ENCODE results near the gene EXOC3. TPM values are rescaled to one million over a fixed set of nuclear protein-coding genes. Genes with fewer than 3 reads are reported as not detected.

Gene EXOC3
- total and polyA plus RNA-seq, 4 donors, result 34.8 to 61.0 (median 51.9) TPM

DNA sequence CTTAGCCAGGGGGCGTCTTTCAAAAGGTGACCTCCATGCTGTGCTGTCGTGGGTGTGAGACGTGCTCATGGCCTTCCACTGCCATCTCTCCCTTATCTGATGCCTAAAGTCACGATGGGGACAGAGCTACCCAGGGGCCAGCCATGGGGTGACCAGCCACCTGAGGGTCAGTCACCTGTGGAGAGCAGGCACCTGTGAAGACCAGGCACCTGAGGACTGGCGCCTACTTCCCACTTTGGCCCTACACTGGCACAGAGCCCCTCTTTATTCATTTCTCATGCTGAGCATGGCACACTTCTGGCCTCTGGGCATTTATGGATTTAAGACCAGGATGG lies 6.4 kb upstream of the EXOC3 start:
- Histone ChIP-seq H3K4me1 (ENCODE audit: control insufficient read depth in 5 of 5, insufficient read depth in 5 of 5, low read length in 5 of 5) (peaks cover 0 to 24% (median 4%) of the 10 kb centered on the region in 5 donors), H3K9me3 (ENCODE audit: control insufficient read depth in 4 of 4, insufficient read depth in 3 of 4, low read length in 3 of 4) (no peaks in the 10 kb centered on the region), H3K9ac (ENCODE audit: insufficient read depth in 1 of 2, low read length in 2 of 2) (no peak overlapping the region), H3K36me3 (ENCODE audit: control insufficient read depth in 4 of 4, insufficient read depth in 4 of 4, low read length in 4 of 4) (peaks cover 0 to 7% (median 0%) of the 10 kb centered on the region in 4 donors), H3K4me3 (no peak overlapping the region), H3K27ac (ENCODE audit: low read depth in 1 of 2, low read length in 1 of 2) (no peak overlapping the region), H3K27me3 (ENCODE audit: control insufficient read depth in 3 of 3, insufficient read depth in 3 of 3, low read length in 2 of 3) (no peaks in the 10 kb centered on the region)
- ATAC-seq (ENCODE audit: insufficient read depth, low FRiP score) (no peak), DNase-seq (no peak)
- 76 to 91% methylated on average over 5 of the region's 5 CpGs for WGBS, 2 donors
- TF ChIP-seq, protein P1, sequence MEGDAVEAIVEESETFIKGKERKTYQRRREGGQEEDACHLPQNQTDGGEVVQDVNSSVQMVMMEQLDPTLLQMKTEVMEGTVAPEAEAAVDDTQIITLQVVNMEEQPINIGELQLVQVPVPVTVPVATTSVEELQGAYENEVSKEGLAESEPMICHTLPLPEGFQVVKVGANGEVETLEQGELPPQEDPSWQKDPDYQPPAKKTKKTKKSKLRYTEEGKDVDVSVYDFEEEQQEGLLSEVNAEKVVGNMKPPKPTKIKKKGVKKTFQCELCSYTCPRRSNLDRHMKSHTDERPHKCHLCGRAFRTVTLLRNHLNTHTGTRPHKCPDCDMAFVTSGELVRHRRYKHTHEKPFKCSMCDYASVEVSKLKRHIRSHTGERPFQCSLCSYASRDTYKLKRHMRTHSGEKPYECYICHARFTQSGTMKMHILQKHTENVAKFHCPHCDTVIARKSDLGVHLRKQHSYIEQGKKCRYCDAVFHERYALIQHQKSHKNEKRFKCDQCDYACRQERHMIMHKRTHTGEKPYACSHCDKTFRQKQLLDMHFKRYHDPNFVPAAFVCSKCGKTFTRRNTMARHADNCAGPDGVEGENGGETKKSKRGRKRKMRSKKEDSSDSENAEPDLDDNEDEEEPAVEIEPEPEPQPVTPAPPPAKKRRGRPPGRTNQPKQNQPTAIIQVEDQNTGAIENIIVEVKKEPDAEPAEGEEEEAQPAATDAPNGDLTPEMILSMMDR (IDR thresholded peaks at IDR 0.05; ENCODE audit: control extremely low read depth, extremely low read depth), result no peak

DNA sequence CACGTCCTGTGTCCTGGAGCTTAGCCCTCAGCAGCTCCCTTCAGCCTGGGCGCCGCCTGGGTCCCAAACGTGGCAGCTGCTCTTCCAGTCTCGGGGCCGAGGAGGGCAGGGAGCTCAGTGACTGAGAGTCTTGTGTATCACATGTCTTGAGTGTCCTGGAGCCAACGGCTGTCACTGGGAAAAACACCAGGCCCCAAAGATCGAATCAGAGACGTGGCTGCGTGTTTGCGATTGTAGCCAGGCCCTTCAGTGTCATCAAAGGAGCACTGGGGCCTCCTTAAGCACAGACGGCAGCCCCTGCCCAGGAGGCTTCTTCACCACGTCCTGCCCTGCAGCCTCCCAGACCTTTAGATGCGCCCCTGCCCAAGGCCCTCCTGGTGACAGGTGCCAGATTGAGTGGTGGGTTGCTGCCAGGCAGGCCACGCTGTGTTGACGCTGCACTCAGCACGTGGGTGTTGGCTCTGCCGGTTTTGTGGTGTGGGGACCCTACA lies 5.7 kb upstream of the EXOC3 start:
- H3K9me3 ChIP-seq (ENCODE audit: control insufficient read depth in 4 of 4, insufficient read depth in 3 of 4, low read length in 3 of 4), result no peaks in the 10 kb centered on the region
- no peaks in the 10 kb centered on the region for H3K27me3 ChIP-seq (ENCODE audit: control insufficient read depth in 3 of 3, insufficient read depth in 3 of 3, low read length in 2 of 3)
- TF ChIP-seq, protein P1 (IDR thresholded peaks at IDR 0.05; ENCODE audit: control extremely low read depth, extremely low read depth), result no peak
- ATAC-seq (ENCODE audit: insufficient read depth, low FRiP score) (no peak), DNase-seq (no peak)
- H3K4me3 ChIP-seq, result no peak overlapping the region
- H3K9ac ChIP-seq (ENCODE audit: insufficient read depth in 1 of 2, low read length in 2 of 2), result no peak overlapping the region
- peaks cover 0 to 7% (median 0%) of the 10 kb centered on the region in 4 donors for H3K36me3 ChIP-seq (ENCODE audit: control insufficient read depth in 4 of 4, insufficient read depth in 4 of 4, low read length in 4 of 4)
- whole genome bisulfite sequencing, 2 donors, result 73 to 84% methylated on average over 18 of the region's 18 CpGs
- H3K4me1 ChIP-seq (ENCODE audit: control insufficient read depth in 5 of 5, insufficient read depth in 5 of 5, low read length in 5 of 5), result peaks cover 0 to 29% (median 4%) of the 10 kb centered on the region in 5 donors
- H3K27ac ChIP-seq (ENCODE audit: low read depth in 1 of 2, low read length in 1 of 2), result no peak overlapping the region

GRCh38 chr5:438481-438981 lies 4.4 kb upstream of the EXOC3 start:
- TF ChIP-seq, protein P1 (IDR thresholded peaks at IDR 0.05; ENCODE audit: control extremely low read depth, extremely low read depth), result no peak
- H3K9ac ChIP-seq (ENCODE audit: insufficient read depth in 1 of 2, low read length in 2 of 2), result no peak overlapping the region
- no peak for DNase-seq
- peaks cover 0 to 19% (median 4%) of the 10 kb centered on the region in 5 donors for H3K4me1 ChIP-seq (ENCODE audit: control insufficient read depth in 5 of 5, insufficient read depth in 5 of 5, low read length in 5 of 5)
- 74 to 90% methylated on average over 14 of the region's 14 CpGs for WGBS, 2 donors
- no peak overlapping the region for H3K27ac ChIP-seq (ENCODE audit: low read depth in 1 of 2, low read length in 1 of 2)
- H3K36me3 ChIP-seq (ENCODE audit: control insufficient read depth in 4 of 4, insufficient read depth in 4 of 4, low read length in 4 of 4), result peaks cover 0 to 5% (median 0%) of the 10 kb centered on the region in 4 donors
- H3K27me3 ChIP-seq (ENCODE audit: control insufficient read depth in 3 of 3, insufficient read depth in 3 of 3, low read length in 2 of 3), result no peaks in the 10 kb centered on the region
- no peak for ATAC-seq (ENCODE audit: insufficient read depth, low FRiP score)
- H3K4me3 ChIP-seq, result no peak overlapping the region
- no peaks in the 10 kb centered on the region for H3K9me3 ChIP-seq (ENCODE audit: control insufficient read depth in 4 of 4, insufficient read depth in 3 of 4, low read length in 3 of 4)

DNA sequence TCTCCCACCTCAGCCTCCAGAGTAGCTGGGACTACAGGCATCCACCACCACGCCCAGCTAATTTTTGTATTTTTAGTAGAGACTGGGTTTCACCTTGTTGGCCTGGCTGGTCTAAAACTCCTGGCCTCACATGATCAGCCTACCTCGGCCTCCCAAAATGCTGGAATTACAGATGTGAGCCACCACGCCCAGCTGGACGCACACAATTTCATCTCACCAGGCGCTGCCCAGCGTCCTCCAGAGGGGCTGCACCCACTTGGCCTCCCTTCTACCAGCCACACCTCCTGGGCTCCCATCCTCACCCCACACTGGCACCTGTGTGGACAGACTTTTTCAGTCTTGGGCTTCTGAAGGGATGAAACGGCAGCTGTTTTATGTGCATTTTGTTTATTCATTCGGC lies 3.8 kb upstream of the EXOC3 start:
- WGBS, 2 donors, result 85 to 92% methylated on average over 8 of the region's 8 CpGs
- H3K4me3 ChIP-seq, result no peak overlapping the region
- no peak for ATAC-seq (ENCODE audit: insufficient read depth, low FRiP score)
- peaks cover 0 to 19% (median 4%) of the 10 kb centered on the region in 5 donors for H3K4me1 ChIP-seq (ENCODE audit: control insufficient read depth in 5 of 5, insufficient read depth in 5 of 5, low read length in 5 of 5)
- no peak overlapping the region for H3K27ac ChIP-seq (ENCODE audit: low read depth in 1 of 2, low read length in 1 of 2)
- no peak for DNase-seq
- H3K27me3 ChIP-seq (ENCODE audit: control insufficient read depth in 3 of 3, insufficient read depth in 3 of 3, low read length in 2 of 3), result no peaks in the 10 kb centered on the region
- no peak overlapping the region for H3K9ac ChIP-seq (ENCODE audit: insufficient read depth in 1 of 2, low read length in 2 of 2)
- TF ChIP-seq, protein P1 (IDR thresholded peaks at IDR 0.05; ENCODE audit: control extremely low read depth, extremely low read depth), result no peak
- H3K36me3 ChIP-seq (ENCODE audit: control insufficient read depth in 4 of 4, insufficient read depth in 4 of 4, low read length in 4 of 4), result peaks cover 0 to 2% (median 0%) of the 10 kb centered on the region in 4 donors
- H3K9me3 ChIP-seq (ENCODE audit: control insufficient read depth in 4 of 4, insufficient read depth in 3 of 4, low read length in 3 of 4), result no peaks in the 10 kb centered on the region

Measured in lung (tissue), 12 donors.